CD4-positive, alpha-beta T cell treated with Interleukin-4 for 1 hour (primary cell): Measurements from ENCODE around the gene EXOC4.
"Not testable (repeated sequence)": the region's sequence is repeated elsewhere in the genome, so short reads cannot be mapped to it uniquely, and the experiment has no call there.

ENCODE experiments used
- DNase-seq, 2 donors: peaks; one replicate each; pipeline ENCODE4 v3.0.0-alpha.2; 2020 to 2022

Gene EXOC4

GRCh38 chr7:133777701-133778100 is 524.8 kb downstream of the EXOC4 start:
- no peak for DNase-seq

DNA sequence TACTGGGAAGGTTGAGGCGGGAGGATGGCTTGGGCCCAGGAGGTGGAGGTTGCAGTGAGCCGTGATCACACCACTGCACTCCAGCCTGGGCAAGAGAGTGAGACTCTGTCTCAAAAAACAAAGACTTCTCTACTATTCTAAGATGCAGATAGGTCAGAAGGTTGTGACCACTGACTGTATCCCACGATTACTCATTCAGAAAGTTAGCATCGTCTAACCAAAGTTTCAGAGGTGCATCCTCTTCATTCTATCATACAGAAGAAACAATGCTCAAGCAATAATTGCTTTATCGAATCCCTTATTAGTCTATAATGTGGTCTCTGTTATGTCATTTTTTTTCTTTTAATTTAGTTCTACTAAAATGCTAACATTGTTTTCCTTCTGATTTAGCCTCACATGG is 525.6 kb downstream of the EXOC4 start:
- DNase-seq: no peak

DNA sequence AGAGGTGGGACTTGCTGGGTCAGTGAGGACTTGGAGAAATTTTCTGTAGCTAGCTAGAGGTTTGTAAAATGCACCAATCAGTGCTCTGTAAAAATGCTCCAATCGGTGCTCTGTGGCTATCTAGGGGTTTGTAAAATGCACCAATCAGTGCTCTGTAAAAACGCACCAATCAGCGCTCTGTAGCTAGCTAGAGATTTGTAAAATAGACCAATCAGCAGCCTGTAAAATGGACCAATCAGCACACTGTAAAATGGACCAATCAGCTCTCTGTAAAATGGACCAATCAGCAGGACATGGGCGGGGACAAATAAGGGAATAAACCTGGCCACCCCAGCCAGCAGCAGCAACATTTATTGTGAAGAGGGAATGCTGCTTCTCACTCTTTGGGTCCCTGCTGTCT is 526.7 kb downstream of the EXOC4 start:
- not testable (repeated sequence) for DNase-seq

GRCh38 chr7:133780912-133781311 is 528.0 kb downstream of the EXOC4 start:
- DNase-seq: no peak

DNA sequence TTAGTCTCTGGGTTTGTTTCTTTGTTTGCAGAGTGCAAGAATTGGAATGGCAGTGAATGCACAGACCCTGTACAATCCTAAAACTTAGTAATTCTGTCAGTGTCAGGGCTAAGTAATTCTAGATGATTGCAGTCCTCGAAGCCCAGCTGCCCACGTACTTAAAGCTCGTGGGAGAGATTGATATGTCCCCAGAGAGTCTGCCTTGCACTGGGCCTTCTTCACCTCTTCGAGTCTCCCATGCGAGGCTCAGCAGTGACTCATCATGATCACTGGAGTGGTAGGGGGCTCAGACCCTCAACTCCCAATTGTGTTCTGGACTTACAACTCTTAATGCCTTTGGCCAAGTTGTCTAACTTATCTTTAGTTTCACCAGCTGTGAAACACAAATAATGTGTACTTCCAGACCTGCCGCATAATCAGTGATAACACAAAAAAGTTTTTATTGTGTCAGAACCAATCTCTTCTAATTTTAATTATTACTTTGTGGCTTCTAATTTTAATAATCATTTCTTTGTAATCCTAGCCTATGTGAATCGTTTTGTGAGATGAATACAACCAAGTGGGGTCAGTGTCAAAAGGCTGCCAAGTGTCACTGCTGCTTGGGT is 528.7 kb downstream of the EXOC4 start:
- DNase-seq: no peak

DNA sequence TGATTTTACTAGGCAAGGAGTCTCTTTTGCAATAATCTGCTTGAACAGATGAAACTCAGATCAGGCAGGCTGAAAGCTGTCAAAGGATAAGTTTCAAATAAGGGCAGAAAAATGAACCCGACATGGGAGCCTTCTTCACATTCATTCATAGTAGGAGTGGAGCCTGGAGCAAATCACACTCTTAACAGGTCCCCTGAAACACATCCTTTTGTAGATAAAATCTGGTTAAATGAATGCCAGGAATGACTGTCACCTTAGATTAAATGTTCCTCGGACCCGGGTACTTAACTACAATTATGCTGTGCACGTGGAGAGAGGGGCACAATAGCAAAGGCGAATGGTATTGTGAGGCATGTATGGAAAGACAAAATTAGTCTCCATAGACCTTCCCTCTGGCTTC is 529.6 kb downstream of the EXOC4 start:
- DNase-seq: no peak

- DNase-seq: no peak
These were observed 530.4 kb downstream of the EXOC4 start for GRCh38 chr7:133783276-133783675.

DNA sequence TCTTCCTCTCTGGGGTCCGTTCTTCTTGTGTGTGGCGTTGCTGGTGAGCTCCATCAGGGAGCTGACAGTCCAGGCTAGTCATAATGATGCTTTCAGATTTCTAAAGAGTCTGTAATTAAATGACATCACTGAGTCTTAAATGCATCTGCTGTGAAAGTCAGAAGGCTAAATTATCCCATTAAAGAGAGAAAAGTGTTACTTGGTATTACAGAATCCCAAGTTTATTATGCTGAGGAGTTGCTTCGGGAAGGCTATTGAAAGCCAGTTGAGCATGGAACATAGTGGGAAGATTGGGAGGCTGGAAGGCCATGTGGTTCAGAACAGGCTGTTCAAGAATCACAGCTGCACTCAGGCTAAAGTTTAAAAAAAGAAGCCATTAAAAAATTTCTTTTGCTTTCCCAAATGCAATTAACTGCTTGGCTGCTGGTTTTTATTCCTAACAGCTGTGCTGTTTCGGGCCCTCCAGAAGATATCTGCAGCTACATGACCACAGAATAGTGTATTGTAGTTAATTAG is 531.7 kb downstream of the EXOC4 start:
- DNase-seq: no peak

DNA sequence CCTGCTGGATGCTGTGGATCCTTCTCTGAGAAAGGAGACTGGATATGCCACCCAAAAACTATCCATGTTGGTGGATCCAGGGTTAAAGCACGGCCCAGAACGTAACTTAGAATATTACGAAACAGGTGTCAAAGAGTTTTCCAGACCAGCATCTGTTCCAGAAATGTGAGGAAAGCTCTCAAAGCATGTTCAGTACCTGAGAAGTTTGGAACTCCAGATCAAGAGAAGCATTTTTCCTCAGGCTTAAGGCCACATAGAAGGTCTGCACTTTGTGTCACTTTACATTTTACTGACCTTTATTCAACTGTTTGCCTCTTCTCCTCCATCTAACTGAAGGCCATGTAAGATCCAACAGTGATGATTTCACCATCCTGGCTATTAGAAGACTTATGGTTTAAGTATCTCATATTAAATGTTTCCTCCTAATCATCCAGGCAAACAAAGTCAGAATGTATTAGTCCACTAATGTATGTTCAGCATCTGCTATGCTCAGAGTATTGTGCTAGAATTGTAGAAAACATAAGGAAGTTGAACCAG is 533.6 kb downstream of the EXOC4 start:
- no peak for DNase-seq

DNA sequence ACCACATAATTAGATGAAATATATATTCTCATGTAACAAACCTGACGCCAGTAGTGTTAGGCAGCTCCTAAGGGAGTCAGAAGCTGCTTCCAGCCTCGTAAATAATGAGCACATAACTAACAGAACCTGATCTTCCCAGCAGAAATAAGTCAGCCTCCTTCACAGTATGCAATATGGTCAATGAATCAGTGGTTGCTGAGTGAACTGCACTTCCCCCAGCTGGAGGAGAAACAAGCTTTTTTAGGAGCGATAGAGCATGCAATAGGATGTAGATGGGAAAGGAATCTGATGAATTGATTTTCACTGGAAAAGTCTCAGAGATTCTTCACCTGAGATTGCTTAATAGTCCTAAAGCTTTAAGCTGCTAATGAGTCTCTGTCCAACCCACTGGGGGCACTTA is 537.1 kb downstream of the EXOC4 start:
- no peak for DNase-seq

DNA sequence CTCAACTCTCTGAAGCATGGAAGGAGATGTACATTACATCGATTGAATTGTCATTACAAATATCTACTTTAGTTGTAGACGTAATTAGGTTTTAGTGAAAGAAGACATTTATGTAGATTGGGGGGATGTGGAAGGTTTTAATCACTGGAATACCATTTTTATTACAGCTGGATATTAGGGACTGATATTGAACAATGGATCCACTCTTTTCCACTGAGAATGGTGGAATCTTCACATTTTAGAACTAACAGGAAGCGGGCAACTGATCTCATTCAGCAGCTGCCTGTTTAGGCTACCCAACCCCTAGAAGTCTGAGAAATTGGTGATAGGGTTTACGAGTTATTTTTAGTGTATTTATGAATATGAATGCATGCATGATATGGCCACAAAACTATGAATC is 538.0 kb downstream of the EXOC4 start:
- no peak for DNase-seq

DNA sequence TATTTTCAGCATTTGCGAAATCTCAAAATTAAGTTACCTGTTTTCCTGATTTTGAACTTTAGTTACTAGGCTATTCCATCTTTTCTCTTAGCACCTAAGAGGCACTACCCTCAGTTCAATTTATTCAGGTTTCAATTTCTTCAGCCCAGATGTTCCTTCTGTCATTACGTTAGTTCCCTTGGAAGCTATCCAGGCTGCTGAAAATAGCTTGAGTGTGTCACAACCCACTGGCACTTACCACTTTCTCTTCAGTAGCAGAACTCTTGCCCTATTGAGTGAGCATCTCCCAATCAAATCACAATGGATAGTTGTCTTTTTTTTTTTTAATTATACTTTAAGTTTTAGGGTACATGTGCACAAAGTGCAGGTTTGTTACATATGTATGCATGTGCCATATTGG is 541.6 kb downstream of the EXOC4 start:
- DNase-seq: no peak

GRCh38 chr7:133795068-133795665 is 542.3 kb downstream of the EXOC4 start:
- no peak for DNase-seq

GRCh38 chr7:133796782-133797745 is 544.2 kb downstream of the EXOC4 start:
- no peak for DNase-seq

DNA sequence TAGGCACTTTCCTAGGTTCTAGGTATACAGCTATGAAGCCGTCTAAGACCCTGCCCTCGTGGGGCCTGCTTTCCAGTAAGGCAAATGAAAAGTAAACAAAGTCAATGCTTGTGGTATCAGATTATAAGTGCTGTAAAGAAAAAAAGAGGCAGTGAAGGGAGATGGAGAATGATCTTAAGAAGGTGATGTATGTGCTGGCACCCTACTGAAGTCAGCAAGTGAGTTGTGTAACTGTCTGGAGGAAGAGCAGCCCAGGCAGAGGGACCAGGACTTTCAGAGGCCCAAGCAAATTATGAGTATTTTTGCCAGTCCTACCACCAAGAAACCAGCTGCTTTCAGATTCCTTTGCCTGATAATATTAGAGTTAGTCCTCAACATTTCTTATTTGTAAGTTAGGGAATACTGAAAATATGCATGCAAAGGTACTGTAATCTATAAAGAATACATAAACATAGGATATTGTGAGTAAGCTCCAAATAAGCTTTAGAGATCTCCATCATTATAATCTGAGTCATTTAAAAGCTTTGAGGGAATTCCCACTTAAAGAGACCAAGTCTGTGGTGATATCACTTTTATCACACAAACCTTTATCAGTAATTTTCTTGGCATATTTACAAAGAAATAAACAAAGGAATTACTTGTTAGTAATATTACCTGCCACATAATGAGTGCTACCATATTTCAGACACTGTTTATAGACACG is 545.1 kb downstream of the EXOC4 start:
- DNase-seq: no peak

- no peak for DNase-seq
These were observed 548.5 kb downstream of the EXOC4 start for GRCh38 chr7:133801341-133801740.

- DNase-seq: no peak
These were observed 551.2 kb downstream of the EXOC4 start for GRCh38 chr7:133804127-133804526.

DNA sequence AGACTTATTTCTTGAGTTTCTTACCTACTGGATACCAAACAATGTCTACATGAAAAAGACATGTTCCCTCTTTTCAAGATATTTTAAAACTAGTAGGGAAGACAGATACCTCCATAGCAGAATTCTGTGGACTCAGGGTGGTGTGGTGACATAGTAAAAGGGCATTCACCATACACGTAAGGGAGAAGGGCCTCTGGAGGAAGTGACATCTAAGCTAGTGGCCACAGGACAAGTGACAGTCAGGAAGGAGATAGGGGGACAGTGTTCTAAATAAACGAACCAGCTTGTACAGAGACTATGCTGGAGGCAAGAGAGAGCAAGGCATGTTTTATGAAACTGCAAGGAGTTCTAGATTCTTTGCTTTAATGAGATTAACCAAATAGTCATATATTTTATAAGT is 552.5 kb downstream of the EXOC4 start:
- no peak for DNase-seq

DNA sequence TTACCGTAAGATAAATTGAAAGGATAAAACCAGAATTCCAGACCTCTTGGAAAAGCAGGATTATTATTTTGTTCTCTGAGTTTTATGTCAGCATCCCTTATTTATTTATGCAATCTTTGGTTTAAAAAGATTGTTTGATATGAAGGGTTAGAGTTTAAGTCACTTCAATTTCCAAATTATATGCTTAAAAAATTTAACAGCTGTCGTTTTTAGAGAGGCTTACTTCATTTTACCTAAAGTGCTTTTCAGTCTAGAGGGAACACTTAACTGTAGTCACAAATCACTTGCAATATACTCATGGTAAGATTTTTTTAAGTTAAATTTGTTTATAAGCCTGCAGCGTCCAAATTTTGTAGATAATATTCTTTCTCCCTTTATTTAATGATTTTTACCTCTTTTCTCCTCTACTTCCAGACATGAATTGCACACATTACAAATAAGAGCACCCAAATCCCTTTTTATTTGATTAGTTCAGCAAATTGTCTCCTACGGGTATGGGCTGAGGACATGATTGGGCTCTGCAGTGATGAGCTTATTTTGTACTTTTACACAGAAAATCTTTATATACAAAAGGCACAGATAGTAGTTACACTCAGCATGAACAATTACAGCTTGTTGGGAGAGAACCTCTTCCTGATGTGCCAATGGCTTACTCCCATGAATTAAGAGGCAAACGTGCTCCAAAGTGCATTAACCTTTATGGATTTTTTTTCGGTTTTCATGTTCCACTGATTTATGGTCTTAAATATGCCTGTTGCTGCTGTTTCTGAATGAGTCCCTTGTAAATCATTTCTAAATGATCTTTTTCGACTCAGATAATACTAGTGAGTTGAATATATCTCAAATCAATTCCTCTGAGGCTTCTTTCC is 555.0 kb downstream of the EXOC4 start:
- no peak for DNase-seq

DNA sequence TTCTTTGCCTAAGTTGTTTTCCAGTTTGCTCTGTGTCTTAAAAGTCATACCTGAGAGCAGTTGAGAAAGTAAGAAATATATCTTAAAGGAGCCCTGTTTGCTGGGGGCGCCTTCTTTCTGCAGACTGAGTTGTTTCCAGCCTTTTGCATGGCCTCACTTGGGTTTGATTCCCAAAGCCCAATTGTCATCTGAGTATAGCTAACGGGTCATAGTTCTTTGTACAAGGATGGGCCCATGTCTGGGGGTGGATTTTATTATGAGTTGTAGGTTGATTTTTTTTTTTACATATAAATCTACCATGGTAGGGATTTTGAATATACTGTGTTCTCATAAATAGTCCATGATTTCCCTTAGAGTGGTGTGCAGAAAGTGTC is 555.6 kb downstream of the EXOC4 start:
- DNase-seq: no peak

GRCh38 chr7:133812877-133813276 is 560.0 kb downstream of the EXOC4 start:
- DNase-seq: no peak
